B cell (primary cell): ENCODE data around the gene HS6ST3. TPM values are rescaled to one million over a fixed set of nuclear protein-coding genes. Genes with fewer than 3 reads are reported as not detected.

Experiments used
- ATAC-seq: fragments of 200-7000 bp; cut with Tn5 transposase; one replicate; pipeline ENCODE4 v1.10.0; 2021; ENCODE audit warnings: low read depth, mild to moderate bottlenecking, moderate number of reproducible peaks, moderate library complexity
- CTCF ChIA-PET: fragments of 350-600 bp; sonication (Branson Sonifier 250); formaldehyde crosslinking; loops from one replicate; lab custom pipeline; 2021; ENCODE audit warnings: antibody characterized with exemption, inconsistent platforms; lab: Charles Lee
- POLR2A ChIA-PET: fragments of 350-600 bp; sonication (Branson Sonifier 250); formaldehyde crosslinking; loops from one replicate; lab custom pipeline; 2021; ENCODE audit warnings: antibody characterized with exemption; lab: Charles Lee
- DNase-seq: peaks from one replicate; pipeline ENCODE4 v3.0.0; 2013
- H2AFZ ChIP-seq: 2 replicates; pipeline ENCODE4 v1.6.1; 2012; ENCODE audit warnings: mild to moderate bottlenecking, low read depth, low read length; ENCODE audit not compliant: insufficient read depth, poor library complexity, severe bottlenecking
- H3K27ac ChIP-seq, 2 donors: 1 replicate in 1 of 2; 2 replicates in 1 of 2; pipeline ENCODE4 v1.5.1; 2012 to 2013; ENCODE audit warnings: low read length in 2 of 2, mild to moderate bottlenecking in 2 of 2, moderate library complexity in 1 of 2
- H3K27me3 ChIP-seq, 4 experiments: fragments of 200-600 bp in 1 of 4; sonication (generic) in 1 of 4; replicated peaks in 1 of 4; 1 replicate in 2 of 4; 2 replicates in 2 of 4; pipeline versions ENCODE4 v1.6.1 to v1.7.0; 2013 to 2016; ENCODE audit warnings: low read length in 3 of 4, mild to moderate bottlenecking in 2 of 4, mixed read lengths in 1 of 4, moderate library complexity in 1 of 4; ENCODE audit not compliant: insufficient read depth in 4 of 4, control insufficient read depth in 3 of 4; ENCODE audit errors: control extremely low read depth in 1 of 4
- H3K36me3 ChIP-seq, 2 experiments: replicated peaks in 1 of 2; 1 replicate in 1 of 2; 2 replicates in 1 of 2; pipeline versions ENCODE4 v1.6.1 to v1.7.1; 2013; ENCODE audit warnings: low read length in 1 of 2; ENCODE audit not compliant: insufficient read depth in 2 of 2, control insufficient read depth in 1 of 2; ENCODE audit errors: control extremely low read depth in 1 of 2, extremely low read depth in 1 of 2
- H3K4me1 ChIP-seq, 2 donors: fragments of 200-600 bp in 1 of 2; sonication (generic) in 1 of 2; 1 replicate in 1 of 2; 2 replicates in 1 of 2; pipeline versions ENCODE4 v1.5.1 to v1.6.1; 2013 to 2017; ENCODE audit warnings: low read length in 2 of 2; ENCODE audit not compliant: control insufficient read depth in 2 of 2, insufficient read depth in 2 of 2
- H3K4me2 ChIP-seq: replicated peaks from 2 replicates; pipeline ENCODE3; 2012; ENCODE audit warnings: mild to moderate bottlenecking, low read depth, low read length; ENCODE audit not compliant: poor library complexity, severe bottlenecking
- H3K4me3 ChIP-seq, 5 experiments: fragments of 200-600 bp in 1 of 5; sonication (generic) in 1 of 5; 1 replicate in 3 of 5; 2 replicates in 2 of 5; pipeline versions ENCODE4 v1.5.1 to v1.7.0; 2011 to 2016; ENCODE audit warnings: low read length in 4 of 5, mild to moderate bottlenecking in 4 of 5, low read depth in 2 of 5, control low read depth in 1 of 5, moderate library complexity in 1 of 5; ENCODE audit not compliant: insufficient read depth in 1 of 5; ENCODE audit errors: control extremely low read depth in 1 of 5, extremely low read depth in 1 of 5
- H3K79me2 ChIP-seq: fragments of 200-600 bp; sonication (generic); one replicate; pipeline ENCODE4 v1.6.0; 2016; ENCODE audit warnings: low read length; ENCODE audit not compliant: control insufficient read depth, insufficient read depth
- H3K9ac ChIP-seq: fragments of 200-600 bp; sonication (generic); 2 replicates; pipeline ENCODE4 v1.6.1; 2017; ENCODE audit warnings: mild to moderate bottlenecking, low read length, moderate library complexity
- H3K9me3 ChIP-seq, 3 donors: one replicate each; pipeline versions ENCODE4 v1.6.1 to v1.7.1; 2013; ENCODE audit warnings: low read length in 2 of 3; ENCODE audit not compliant: control insufficient read depth in 2 of 3, insufficient read depth in 1 of 3; ENCODE audit errors: control extremely low read depth in 1 of 3
- H4K20me1 ChIP-seq: 2 replicates; pipeline ENCODE4 v1.6.0; 2012; ENCODE audit warnings: mild to moderate bottlenecking, low read length; ENCODE audit not compliant: insufficient read depth, control insufficient read depth, poor library complexity, severe bottlenecking
- H3K27ac Mint-ChIP-seq: one replicate; pipeline ENCODE4 v1.8.0; 2021; ENCODE audit warnings: mixed read lengths
- H3K27me3 Mint-ChIP-seq: one replicate; pipeline ENCODE4 v1.8.0; 2021; ENCODE audit warnings: mixed read lengths
- H3K4me1 Mint-ChIP-seq: one replicate; pipeline ENCODE4 v1.8.0; 2021; ENCODE audit warnings: mixed read lengths
- H3K4me3 Mint-ChIP-seq: one replicate; pipeline ENCODE4 v1.8.0; 2021; ENCODE audit warnings: mixed read lengths
- H3K9me3 Mint-ChIP-seq: one replicate; pipeline ENCODE4 v1.8.0; 2022; ENCODE audit warnings: mixed read lengths; ENCODE audit not compliant: insufficient read depth
- CTCF ChIP-seq: fragments of 200-600 bp; IDR thresholded peaks from one replicate; pipeline ENCODE4 v1.8.0; 2022; ENCODE audit warnings: antibody characterized with exemption, mild to moderate bottlenecking
- EZH2 ChIP-seq: IDR thresholded peaks from 2 replicates; pipeline ENCODE4 v1.6.1; 2012; ENCODE audit warnings: borderline replicate concordance, low read depth, mild to moderate bottlenecking, moderate library complexity, low read length; ENCODE audit not compliant: insufficient read depth, poor library complexity, severe bottlenecking
- WGBS: methylation state at CpG from one replicate; pipeline ENCODE4 v1.1.5; 2013; ENCODE audit warnings: missing lambda C conversion rate; ENCODE audit not compliant: insufficient coverage; 5-methylcytosine and 5-hydroxymethylcytosine counted together
- intact Hi-C: fragments of 100-400 bp; cut with micrococcal nuclease; formaldehyde crosslinking; loops from one replicate; pipeline ENCODE4 v1.10.0; 2022
- polyA plus RNA-seq: library from polyadenylated mRNA; depleted of rRNA; stranded (reverse); fragments of >200 nt; gene quantifications from 2 replicates; pipeline ENCODE4 v1.2.3, GENCODE V29; 2012
- total RNA-seq, 2 donors: library from RNA; stranded (reverse); fragments of 120-200 nt in 1 of 2; gene quantifications; 1 replicate in 1 of 2; 2 replicates in 1 of 2; pipeline versions ENCODE4 v1.2.3 to v1.2.4, GENCODE V29; 2013 to 2022

Gene HS6ST3
- total and polyA plus RNA-seq, 2 donors (not counting 1 experiment from before 2014, with no cell fraction given) = not detected

- Histone ChIP-seq H3K4me3 (no peak overlapping the region), H3K4me2 (no peak overlapping the region), H3K36me3 (no peaks in the 10 kb centered on the region), H3K27ac (no peak overlapping the region), H3K9ac (no peak overlapping the region), H3K79me2 (no peaks in the 10 kb centered on the region), H3K27me3 (no peaks in the 10 kb centered on the region), H3K9me3 (no peaks in the 10 kb centered on the region), H3K4me1 (no peaks in the 10 kb centered on the region), H2AFZ (no peak overlapping the region), H4K20me1 (no peaks in the 10 kb centered on the region)
- H3K4me3 Mint-ChIP-seq = no peak overlapping the region
- DNase-seq (no peak), ATAC-seq (no peak)
- no CpG with 5 or more reads among the region's 5 CpGs for WGBS
- H3K9me3 Mint-ChIP-seq = no peaks in the 10 kb centered on the region
- ChIA-PET CTCF (no interaction called here), POLR2A (no interaction called here)
- no peaks in the 10 kb centered on the region for H3K4me1 Mint-ChIP-seq
- intact Hi-C loops = loop anchor here (5.0 kb wide), 1 partner anchor 797 kb away; no protein-coding TSS in a partner anchor
- H3K27me3 Mint-ChIP-seq = no peaks in the 10 kb centered on the region
- no peak overlapping the region for H3K27ac Mint-ChIP-seq
- TF ChIP-seq CTCF = no peak
- no peak for TF ChIP-seq EZH2
Measured at GRCh38 chr13:96819375-96819774, 729.5 kb downstream of the HS6ST3 start.

GRCh38 chr13:96821381-96821780 lies 731.5 kb downstream of the HS6ST3 start:
- ChIA-PET POLR2A (no interaction called here), CTCF (interaction anchor here (1.5 kb wide), 1 partner anchor 19 kb away, joined by 3 read pairs; no protein-coding TSS in a partner anchor)
- Histone ChIP-seq H3K4me2 (no peak overlapping the region), H4K20me1 (no peaks in the 10 kb centered on the region), H3K4me3 (no peak overlapping the region), H3K36me3 (no peaks in the 10 kb centered on the region), H3K79me2 (no peaks in the 10 kb centered on the region), H3K4me1 (no peaks in the 10 kb centered on the region), H2AFZ (no peak overlapping the region), H3K27me3 (no peaks in the 10 kb centered on the region), H3K9ac (no peak overlapping the region), H3K9me3 (no peaks in the 10 kb centered on the region), H3K27ac (no peak overlapping the region)
- intact Hi-C loops = no loop called here
- no peaks in the 10 kb centered on the region for H3K27me3 Mint-ChIP-seq
- ATAC-seq = no peak
- no peaks in the 10 kb centered on the region for H3K9me3 Mint-ChIP-seq
- no peaks in the 10 kb centered on the region for H3K4me1 Mint-ChIP-seq
- WGBS = no CpG with 5 or more reads among the region's 1 CpG
- TF ChIP-seq EZH2 = no peak
- TF ChIP-seq CTCF = no peak
- H3K27ac Mint-ChIP-seq = no peak overlapping the region
- DNase-seq = no peak
- no peak overlapping the region for H3K4me3 Mint-ChIP-seq
